ENCODE data around the gene PITPNC1.

PITPNC1 gene

GRCh38 chr17:67523101-67523500 is 146.0 kb downstream of the PITPNC1 start:
- H3K79me2 ChIP-seq (ENCODE audit: insufficient read depth, low read length): no peaks in the 10 kb centered on the region
- no peak overlapping the region for H3K4me2 ChIP-seq (ENCODE audit: low read length)
- TF ChIP-seq EZH2 (IDR thresholded peaks at IDR 0.05; ENCODE audit: borderline replicate concordance, low read length): no peak
- TF ChIP-seq CTCF (IDR thresholded peaks at IDR 0.05; ENCODE audit: low read length): no peak
- H3K27me3 ChIP-seq (ENCODE audit: insufficient read depth, low read length): no peaks in the 10 kb centered on the region
- H4K20me1 ChIP-seq (ENCODE audit: insufficient read depth, low read length): no peaks in the 10 kb centered on the region
- H3K4me1 ChIP-seq (ENCODE audit: insufficient read depth, low read length, severe bottlenecking): no peaks in the 10 kb centered on the region
- no peak overlapping the region for H3K4me3 ChIP-seq (ENCODE audit: low read depth, low read length, poor library complexity, severe bottlenecking)
- H3K9me3 ChIP-seq (ENCODE audit: low read length): no peaks in the 10 kb centered on the region
- no peaks in the 10 kb centered on the region for H3K36me3 ChIP-seq (ENCODE audit: insufficient read depth, low read length)
- no peak overlapping the region for H3K9ac ChIP-seq (ENCODE audit: low read length)
- no peak overlapping the region for H3K27ac ChIP-seq (ENCODE audit: low read depth, low read length, poor library complexity, severe bottlenecking)
- no peaks in the 10 kb centered on the region for H3K9me2 ChIP-seq (ENCODE audit: low read depth, low read length)
- H3F3A ChIP-seq (ENCODE audit: insufficient read depth, low read length): no peaks in the 10 kb centered on the region
- H2AFZ ChIP-seq (ENCODE audit: low read length): no peak overlapping the region

- H3K9me2 ChIP-seq (ENCODE audit: low read depth, low read length): no peaks in the 10 kb centered on the region
- no peaks in the 10 kb centered on the region for H3K36me3 ChIP-seq (ENCODE audit: insufficient read depth, low read length)
- no peak overlapping the region for H3K4me3 ChIP-seq (ENCODE audit: low read depth, low read length, poor library complexity, severe bottlenecking)
- no peak overlapping the region for H3K9ac ChIP-seq (ENCODE audit: low read length)
- no peaks in the 10 kb centered on the region for H3K9me3 ChIP-seq (ENCODE audit: low read length)
- no peak overlapping the region for H2AFZ ChIP-seq (ENCODE audit: low read length)
- no peak overlapping the region for H3K4me2 ChIP-seq (ENCODE audit: low read length)
- H3K27ac ChIP-seq (ENCODE audit: low read depth, low read length, poor library complexity, severe bottlenecking): no peak overlapping the region
- H3K27me3 ChIP-seq (ENCODE audit: insufficient read depth, low read length): no peaks in the 10 kb centered on the region
- H3K79me2 ChIP-seq (ENCODE audit: insufficient read depth, low read length): no peaks in the 10 kb centered on the region
- no peaks in the 10 kb centered on the region for H3F3A ChIP-seq (ENCODE audit: insufficient read depth, low read length)
- H3K4me1 ChIP-seq (ENCODE audit: insufficient read depth, low read length, severe bottlenecking): no peaks in the 10 kb centered on the region
- no peak for TF ChIP-seq EZH2 (IDR thresholded peaks at IDR 0.05; ENCODE audit: borderline replicate concordance, low read length)
- TF ChIP-seq CTCF (IDR thresholded peaks at IDR 0.05; ENCODE audit: low read length): no peak
- no peaks in the 10 kb centered on the region for H4K20me1 ChIP-seq (ENCODE audit: insufficient read depth, low read length)
Measured at GRCh38 chr17:67525239-67526135, 148.4 kb downstream of the PITPNC1 start.

- no peaks in the 10 kb centered on the region for H3K36me3 ChIP-seq (ENCODE audit: insufficient read depth, low read length)
- no peaks in the 10 kb centered on the region for H4K20me1 ChIP-seq (ENCODE audit: insufficient read depth, low read length)
Measured at GRCh38 chr17:67526700-67527099, 149.6 kb downstream of the PITPNC1 start.

More at GRCh38 chr17:67526700-67527099, 149.6 kb downstream of the PITPNC1 start:
- no peak overlapping the region for H2AFZ ChIP-seq (ENCODE audit: low read length)
- no peaks in the 10 kb centered on the region for H3K9me3 ChIP-seq (ENCODE audit: low read length)
- TF ChIP-seq CTCF (IDR thresholded peaks at IDR 0.05; ENCODE audit: low read length): no peak
- no peak for TF ChIP-seq EZH2 (IDR thresholded peaks at IDR 0.05; ENCODE audit: borderline replicate concordance, low read length)
- no peaks in the 10 kb centered on the region for H3F3A ChIP-seq (ENCODE audit: insufficient read depth, low read length)
- H3K27me3 ChIP-seq (ENCODE audit: insufficient read depth, low read length): no peaks in the 10 kb centered on the region
- no peak overlapping the region for H3K9ac ChIP-seq (ENCODE audit: low read length)
- H3K9me2 ChIP-seq (ENCODE audit: low read depth, low read length): no peaks in the 10 kb centered on the region
- H3K4me1 ChIP-seq (ENCODE audit: insufficient read depth, low read length, severe bottlenecking): no peaks in the 10 kb centered on the region
- H3K4me3 ChIP-seq (ENCODE audit: low read depth, low read length, poor library complexity, severe bottlenecking): no peak overlapping the region
- no peak overlapping the region for H3K4me2 ChIP-seq (ENCODE audit: low read length)
- H3K79me2 ChIP-seq (ENCODE audit: insufficient read depth, low read length): no peaks in the 10 kb centered on the region
- H3K27ac ChIP-seq (ENCODE audit: low read depth, low read length, poor library complexity, severe bottlenecking): no peak overlapping the region

Data from OCI-LY1 (cell line).